GM06990 (cell line): ENCODE results near the gene EXD3.
A peak's percentile ranks its signal among the peaks of the same experiment; 100 is the strongest.

Experiments
- DNase-seq: peaks from one replicate; pipeline ENCODE4 v3.0.0-alpha.2; 2011; ENCODE audit not compliant: insufficient read length; ENCODE audit errors: extremely low read depth
- H3K27me3 ChIP-seq: replicated peaks from 2 replicates; pipeline ENCODE4 v1.6.0; 2011; ENCODE audit warnings: low read length; ENCODE audit not compliant: control insufficient read depth, insufficient read depth
- H3K36me3 ChIP-seq: 2 replicates; pipeline ENCODE4 v1.5.1; 2011; ENCODE audit warnings: low read length; ENCODE audit not compliant: control insufficient read depth, insufficient read depth
- H3K4me3 ChIP-seq: replicated peaks from 2 replicates; pipeline ENCODE4 v1.5.1; 2011; ENCODE audit warnings: low read depth, mild to moderate bottlenecking, control low read depth, low read length
- CTCF ChIP-seq: IDR thresholded peaks from 2 replicates; pipeline ENCODE4 v1.5.1; 2011; ENCODE audit warnings: low read length, control low read depth, mild to moderate bottlenecking, inconsistent platforms; ENCODE audit not compliant: insufficient read depth, poor library complexity, severe bottlenecking

EXD3 gene

GRCh38 chr9:137320555-137321384 is 102.2 kb downstream of the EXD3 start:
- peak; percentile 42 for DNase-seq
- Histone ChIP-seq H3K4me3 (no peak overlapping the region), H3K36me3 (no peaks in the 10 kb centered on the region), H3K27me3 (no peaks in the 10 kb centered on the region)
- TF ChIP-seq CTCF, result no peak

- TF ChIP-seq CTCF, result no peak
- Histone ChIP-seq H3K27me3 (no peaks in the 10 kb centered on the region), H3K4me3 (no peak overlapping the region), H3K36me3 (no peaks in the 10 kb centered on the region)
- peak; percentile 12 for DNase-seq
Observed at GRCh38 chr9:137319739-137320551, 103.0 kb downstream of the EXD3 start.

- Histone ChIP-seq H3K27me3 (no peaks in the 10 kb centered on the region), H3K36me3 (no peaks in the 10 kb centered on the region), H3K4me3 (no peak overlapping the region)
- DNase-seq, result peak; percentile 6
- no peak for TF ChIP-seq CTCF
Observed at GRCh38 chr9:137319011-137319738, 103.8 kb downstream of the EXD3 start.

- Histone ChIP-seq H3K4me3 (no peak overlapping the region), H3K36me3 (no peaks in the 10 kb centered on the region), H3K27me3 (no peaks in the 10 kb centered on the region)
- no peak for DNase-seq
- no peak for TF ChIP-seq CTCF
Observed at GRCh38 chr9:137318602-137319001, 104.4 kb downstream of the EXD3 start.

- Histone ChIP-seq H3K36me3 (no peaks in the 10 kb centered on the region), H3K27me3 (no peaks in the 10 kb centered on the region), H3K4me3 (no peak overlapping the region)
- TF ChIP-seq CTCF, result no peak
- DNase-seq, result peak; percentile 9
Observed at GRCh38 chr9:137317718-137318511, 105.0 kb downstream of the EXD3 start.
